GM19240 (cell line): ENCODE data around the gene NCKAP5.
"Not testable (repeated sequence)": the region's sequence is repeated elsewhere in the genome, so short reads cannot be mapped to it uniquely, and the experiment has no call there.

Experiments used
- DNase-seq: peaks from one replicate; pipeline ENCODE4 v3.0.0; 2011; ENCODE audit warnings: low spot score; ENCODE audit not compliant: insufficient read length

Gene NCKAP5

GRCh38 chr2:133223226-133223625 lies 345.0 kb downstream of the NCKAP5 start:
- DNase-seq = no peak

- no peak for DNase-seq
Measured at GRCh38 chr2:133221398-133221797, 346.9 kb downstream of the NCKAP5 start.

- no peak for DNase-seq
Measured at GRCh38 chr2:133218204-133218603, 350.1 kb downstream of the NCKAP5 start.

- no peak for DNase-seq
Measured at GRCh38 chr2:133215477-133215876, 352.8 kb downstream of the NCKAP5 start.

- no peak for DNase-seq
Measured at GRCh38 chr2:133213651-133214050, 354.6 kb downstream of the NCKAP5 start.

- DNase-seq = no peak
Measured at GRCh38 chr2:133209325-133209724, 358.9 kb downstream of the NCKAP5 start.

- DNase-seq = not testable (repeated sequence)
Measured at GRCh38 chr2:133206666-133207065, 361.6 kb downstream of the NCKAP5 start.

- DNase-seq = no peak
Measured at GRCh38 chr2:133204421-133204820, 363.8 kb downstream of the NCKAP5 start.

- DNase-seq = no peak
Measured at GRCh38 chr2:133200684-133201421, 367.4 kb downstream of the NCKAP5 start.

GRCh38 chr2:133198678-133199077 lies 369.6 kb downstream of the NCKAP5 start:
- DNase-seq = no peak

- DNase-seq = no peak
Measured at GRCh38 chr2:133197156-133197555, 371.1 kb downstream of the NCKAP5 start.

GRCh38 chr2:133194777-133195335 lies 373.4 kb downstream of the NCKAP5 start:
- no peak for DNase-seq

- no peak for DNase-seq
Measured at GRCh38 chr2:133194362-133194655, 374.0 kb downstream of the NCKAP5 start.

- DNase-seq = no peak
Measured at GRCh38 chr2:133193544-133194361, 374.5 kb downstream of the NCKAP5 start.

- DNase-seq = no peak
Measured at GRCh38 chr2:133192028-133192427, 376.2 kb downstream of the NCKAP5 start.

GRCh38 chr2:133177196-133177595 lies 391.1 kb downstream of the NCKAP5 start:
- DNase-seq = no peak

GRCh38 chr2:133175926-133176325 lies 392.3 kb downstream of the NCKAP5 start:
- no peak for DNase-seq

GRCh38 chr2:133173224-133173623 lies 395.0 kb downstream of the NCKAP5 start:
- DNase-seq = no peak

GRCh38 chr2:133171393-133172004 lies 396.8 kb downstream of the NCKAP5 start:
- no peak for DNase-seq

GRCh38 chr2:133169274-133169912 lies 398.9 kb downstream of the NCKAP5 start:
- DNase-seq = no peak

- no peak for DNase-seq
Measured at GRCh38 chr2:133167990-133168389, 400.3 kb downstream of the NCKAP5 start.

GRCh38 chr2:133167223-133167622 lies 401.0 kb downstream of the NCKAP5 start:
- no peak for DNase-seq
